K562 (cell line): ENCODE data around the gene CCL27. TPM values are rescaled to one million over a fixed set of nuclear protein-coding genes. Genes with fewer than 3 reads are reported as not detected.

Experiments
- MCM2 ChIP-seq: fragments of 450-650 bp; IDR thresholded peaks from 2 replicates; pipeline ENCODE4 v1.6.1; 2017; ENCODE audit warnings: low read depth, mild to moderate bottlenecking
- NCOA4 ChIP-seq: fragments of 450-650 bp; IDR thresholded peaks from 2 replicates; pipeline ENCODE4 v1.6.1; 2018; ENCODE audit warnings: mild to moderate bottlenecking; ENCODE audit not compliant: partially characterized antibody
- POLR2AphosphoS2 ChIP-seq: IDR thresholded peaks from 2 replicates; pipeline ENCODE4 v1.6.1; 2012; ENCODE audit warnings: low read length, improper control_type of control experiment
- RBM34 ChIP-seq: fragments of 200-400 bp; formaldehyde crosslinking; IDR thresholded peaks from 2 replicates; pipeline ENCODE4 v1.6.1; 2018; ENCODE audit warnings: low read length, borderline replicate concordance; ENCODE audit not compliant: insufficient read depth
- STAT5A ChIP-seq: IDR thresholded peaks from 2 replicates; pipeline ENCODE4 v1.6.1; 2012; ENCODE audit warnings: low read length, inconsistent platforms, borderline replicate concordance
- STAT5B ChIP-seq: fragments of 250-450 bp; sonication (Bioruptor Pico); IDR thresholded peaks from 2 replicates; pipeline ENCODE4 v1.8.0; 2021; ENCODE audit warnings: mild to moderate bottlenecking, inconsistent platforms
- THRB ChIP-seq: fragments of 450-650 bp; formaldehyde crosslinking; conservative IDR thresholded peaks from 2 replicates; pipeline ENCODE4 v1.4.0; 2022; ENCODE audit warnings: mild to moderate bottlenecking, missing genetic modification characterization
- ZNF444 ChIP-seq: fragments of 250-450 bp; sonication (Bioruptor Pico); IDR thresholded peaks from 2 replicates; pipeline ENCODE4 v1.4.0; 2020; ENCODE audit warnings: mild to moderate bottlenecking, moderate library complexity
- polyA plus RNA-seq, 8 experiments: library from polyadenylated mRNA; depleted of rRNA in 4 of 8; stranded (reverse) in 5 of 8; unstranded in 3 of 8; fragments of >200 nt; fragmentation: Nextera tagmentation in 2 of 8; fragmentation: Illumina TruSeq in 1 of 8; extraction: Ambion mirVana in 2 of 8; extraction: Trizol in 1 of 8; gene quantifications; 2 replicates each; pipeline versions ENCODE4 v1.2.1 to v1.2.3, GENCODE V29; 2011 to 2014; ENCODE audit warnings: inconsistent platforms in 1 of 8, missing spikeins in 1 of 8
- total RNA-seq, 7 experiments: library from RNA; depleted of rRNA in 6 of 7; stranded (reverse); fragments of >200 nt in 6 of 7; fragmentation: Illumina TruSeq in 2 of 7; extraction: Trizol in 2 of 7; gene quantifications; 2 replicates each; pipeline versions ENCODE4 v1.2.1 to v1.2.3, GENCODE V29; 2011 to 2021; ENCODE audit warnings: low replicate concordance in 1 of 7
- TF ChIP-seq, protein P1 (sequence below): fragments of 150-350 bp; IDR thresholded peaks from 2 replicates; pipeline ENCODE4 v1.6.1; 2014; ENCODE audit warnings: low read depth, mild to moderate bottlenecking, low read length, borderline replicate concordance
- TF ChIP-seq, protein P2 (sequence below): fragments of 450-650 bp; IDR thresholded peaks from 2 replicates; pipeline ENCODE4 v1.6.1; 2016; ENCODE audit warnings: mild to moderate bottlenecking

Gene CCL27
- total and polyA plus RNA-seq, 9 of the 15 experiments (the other 6 are each of a cell fraction or from before 2014, with no cell fraction given): 0.10 to 0.53 (median 0.27) TPM; not detected in 5

- TF ChIP-seq STAT5A: no peak
- TF ChIP-seq THRB: no peak
- no peak for TF ChIP-seq POLR2AphosphoS2
- TF ChIP-seq RBM34: no peak
- TF ChIP-seq NCOA4: no peak
- TF ChIP-seq, protein P1, sequence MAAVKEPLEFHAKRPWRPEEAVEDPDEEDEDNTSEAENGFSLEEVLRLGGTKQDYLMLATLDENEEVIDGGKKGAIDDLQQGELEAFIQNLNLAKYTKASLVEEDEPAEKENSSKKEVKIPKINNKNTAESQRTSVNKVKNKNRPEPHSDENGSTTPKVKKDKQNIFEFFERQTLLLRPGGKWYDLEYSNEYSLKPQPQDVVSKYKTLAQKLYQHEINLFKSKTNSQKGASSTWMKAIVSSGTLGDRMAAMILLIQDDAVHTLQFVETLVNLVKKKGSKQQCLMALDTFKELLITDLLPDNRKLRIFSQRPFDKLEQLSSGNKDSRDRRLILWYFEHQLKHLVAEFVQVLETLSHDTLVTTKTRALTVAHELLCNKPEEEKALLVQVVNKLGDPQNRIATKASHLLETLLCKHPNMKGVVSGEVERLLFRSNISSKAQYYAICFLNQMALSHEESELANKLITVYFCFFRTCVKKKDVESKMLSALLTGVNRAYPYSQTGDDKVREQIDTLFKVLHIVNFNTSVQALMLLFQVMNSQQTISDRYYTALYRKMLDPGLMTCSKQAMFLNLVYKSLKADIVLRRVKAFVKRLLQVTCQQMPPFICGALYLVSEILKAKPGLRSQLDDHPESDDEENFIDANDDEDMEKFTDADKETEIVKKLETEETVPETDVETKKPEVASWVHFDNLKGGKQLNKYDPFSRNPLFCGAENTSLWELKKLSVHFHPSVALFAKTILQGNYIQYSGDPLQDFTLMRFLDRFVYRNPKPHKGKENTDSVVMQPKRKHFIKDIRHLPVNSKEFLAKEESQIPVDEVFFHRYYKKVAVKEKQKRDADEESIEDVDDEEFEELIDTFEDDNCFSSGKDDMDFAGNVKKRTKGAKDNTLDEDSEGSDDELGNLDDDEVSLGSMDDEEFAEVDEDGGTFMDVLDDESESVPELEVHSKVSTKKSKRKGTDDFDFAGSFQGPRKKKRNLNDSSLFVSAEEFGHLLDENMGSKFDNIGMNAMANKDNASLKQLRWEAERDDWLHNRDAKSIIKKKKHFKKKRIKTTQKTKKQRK: no peak
- no peak for TF ChIP-seq ZNF444 (CRISPR knock-in tag)
- TF ChIP-seq, protein P2, sequence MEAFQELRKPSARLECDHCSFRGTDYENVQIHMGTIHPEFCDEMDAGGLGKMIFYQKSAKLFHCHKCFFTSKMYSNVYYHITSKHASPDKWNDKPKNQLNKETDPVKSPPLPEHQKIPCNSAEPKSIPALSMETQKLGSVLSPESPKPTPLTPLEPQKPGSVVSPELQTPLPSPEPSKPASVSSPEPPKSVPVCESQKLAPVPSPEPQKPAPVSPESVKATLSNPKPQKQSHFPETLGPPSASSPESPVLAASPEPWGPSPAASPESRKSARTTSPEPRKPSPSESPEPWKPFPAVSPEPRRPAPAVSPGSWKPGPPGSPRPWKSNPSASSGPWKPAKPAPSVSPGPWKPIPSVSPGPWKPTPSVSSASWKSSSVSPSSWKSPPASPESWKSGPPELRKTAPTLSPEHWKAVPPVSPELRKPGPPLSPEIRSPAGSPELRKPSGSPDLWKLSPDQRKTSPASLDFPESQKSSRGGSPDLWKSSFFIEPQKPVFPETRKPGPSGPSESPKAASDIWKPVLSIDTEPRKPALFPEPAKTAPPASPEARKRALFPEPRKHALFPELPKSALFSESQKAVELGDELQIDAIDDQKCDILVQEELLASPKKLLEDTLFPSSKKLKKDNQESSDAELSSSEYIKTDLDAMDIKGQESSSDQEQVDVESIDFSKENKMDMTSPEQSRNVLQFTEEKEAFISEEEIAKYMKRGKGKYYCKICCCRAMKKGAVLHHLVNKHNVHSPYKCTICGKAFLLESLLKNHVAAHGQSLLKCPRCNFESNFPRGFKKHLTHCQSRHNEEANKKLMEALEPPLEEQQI: no peak
- TF ChIP-seq STAT5B: no peak
- TF ChIP-seq MCM2: no peak
Measured at GRCh38 chr9:34646211-34647083, 16.0 kb downstream of the CCL27 start, which contains the start of gene GALT (continued).
